GM10266 (cell line): ENCODE measurements around the gene BSN.

Source experiments
- DNase-seq: peaks from one replicate; pipeline ENCODE4 v3.0.0; 2012; ENCODE audit errors: extremely low spot score
- CTCF ChIP-seq: IDR thresholded peaks from 2 replicates; pipeline ENCODE4 v1.5.1; 2012; ENCODE audit warnings: mild to moderate bottlenecking, low read depth; ENCODE audit not compliant: control insufficient read depth, insufficient read depth; ENCODE audit errors: missing control alignments

Gene BSN

GRCh38 chr3:49614936-49615335 is 60.7 kb downstream of the BSN start:
- DNase-seq = no peak
- TF ChIP-seq CTCF = no peak

- no peak for DNase-seq
- no peak for TF ChIP-seq CTCF
Measured at GRCh38 chr3:49616061-49616460, 61.8 kb downstream of the BSN start.

GRCh38 chr3:49616491-49616941 is 62.2 kb downstream of the BSN start:
- TF ChIP-seq CTCF = no peak
- no peak for DNase-seq

GRCh38 chr3:49617390-49618013 is 63.2 kb downstream of the BSN start:
- no peak for DNase-seq
- no peak for TF ChIP-seq CTCF

GRCh38 chr3:49618412-49618811 is 64.1 kb downstream of the BSN start:
- TF ChIP-seq CTCF = no peak
- DNase-seq = no peak

GRCh38 chr3:49619649-49620048 is 65.4 kb downstream of the BSN start:
- no peak for DNase-seq
- no peak for TF ChIP-seq CTCF

GRCh38 chr3:49620728-49621127 is 66.5 kb downstream of the BSN start:
- no peak for TF ChIP-seq CTCF
- DNase-seq = no peak
